Measurements from ENCODE around the gene SLIT3.
A peak's percentile ranks its signal among the peaks of the same experiment; 100 is the strongest.

The SLIT3 gene

GRCh38 chr5:168979135-168979534, 321.8 kb downstream of the SLIT3 start:
- no peak for TF ChIP-seq CTCF (conservative IDR thresholded peaks at IDR 0.05; ENCODE audit: control insufficient read depth, insufficient read depth, low read depth, low read length)
- no peak overlapping the region for H3K4me3 ChIP-seq (ENCODE audit: control insufficient read depth, low read depth, low read length)
- DNase-seq (ENCODE audit: low read depth) = no peak

DNA sequence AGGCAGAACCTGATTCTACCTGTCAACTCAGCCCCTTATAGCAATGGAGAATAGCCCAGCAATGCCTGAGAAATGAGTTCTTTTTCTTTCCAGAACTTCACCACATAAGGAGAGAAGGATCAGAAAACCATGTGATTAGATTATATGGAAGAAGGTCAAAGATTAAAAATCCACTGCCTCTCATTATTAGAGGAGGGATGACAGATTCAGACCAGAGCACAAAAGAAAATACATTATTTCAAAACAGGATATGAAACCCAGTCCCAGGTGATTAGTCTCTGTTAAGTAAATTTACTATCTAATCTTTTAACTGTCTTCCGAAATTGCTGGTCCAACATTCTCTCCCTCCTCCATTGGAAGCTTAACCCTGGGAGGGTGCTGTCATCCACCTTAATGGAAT, 322.4 kb downstream of the SLIT3 start:
- no peak for TF ChIP-seq CTCF (conservative IDR thresholded peaks at IDR 0.05; ENCODE audit: control insufficient read depth, insufficient read depth, low read depth, low read length)
- no peak for DNase-seq (ENCODE audit: low read depth)
- no peak overlapping the region for H3K4me3 ChIP-seq (ENCODE audit: control insufficient read depth, low read depth, low read length)

- peak; percentile 84 for DNase-seq (ENCODE audit: low read depth)
- TF ChIP-seq CTCF (conservative IDR thresholded peaks at IDR 0.05; ENCODE audit: control insufficient read depth, insufficient read depth, low read depth, low read length) = no peak
- no peak overlapping the region for H3K4me3 ChIP-seq (ENCODE audit: control insufficient read depth, low read depth, low read length)
These were observed 322.9 kb downstream of the SLIT3 start for GRCh38 chr5:168978015-168978414.

DNA sequence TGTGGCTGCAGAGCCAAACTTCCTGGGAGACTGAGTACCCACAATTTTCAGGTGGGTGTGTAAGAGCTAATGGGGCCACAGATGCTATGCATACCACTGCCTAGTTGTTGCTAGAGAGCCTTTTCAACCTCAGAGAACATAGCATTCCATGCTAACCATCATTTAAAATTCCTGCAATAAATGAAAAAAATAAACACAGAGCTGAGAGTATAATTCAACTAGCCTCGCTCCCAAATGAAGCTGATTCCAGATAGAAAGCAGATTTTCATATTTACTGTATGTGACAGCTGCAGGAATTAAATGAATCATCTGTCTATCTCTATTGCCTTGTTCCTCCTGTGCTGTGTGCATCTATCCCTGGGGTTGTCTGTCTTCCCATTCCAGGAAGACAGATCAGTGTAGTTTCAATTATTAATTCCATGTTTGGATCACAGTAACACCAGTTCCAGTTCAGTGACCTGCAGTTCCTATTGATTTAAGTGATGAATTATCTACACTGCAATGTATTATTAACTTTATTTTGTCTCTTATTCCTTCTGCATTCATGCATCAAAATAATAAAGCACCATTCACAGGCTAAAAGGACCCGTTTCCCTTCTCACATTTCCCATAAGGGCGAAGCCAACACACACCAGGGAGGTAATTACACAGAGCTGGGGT, 324.5 kb downstream of the SLIT3 start:
- peak; percentile 7 for DNase-seq (ENCODE audit: low read depth)
- no peak for TF ChIP-seq CTCF (conservative IDR thresholded peaks at IDR 0.05; ENCODE audit: control insufficient read depth, insufficient read depth, low read depth, low read length)
- no peak overlapping the region for H3K4me3 ChIP-seq (ENCODE audit: control insufficient read depth, low read depth, low read length)

DNA sequence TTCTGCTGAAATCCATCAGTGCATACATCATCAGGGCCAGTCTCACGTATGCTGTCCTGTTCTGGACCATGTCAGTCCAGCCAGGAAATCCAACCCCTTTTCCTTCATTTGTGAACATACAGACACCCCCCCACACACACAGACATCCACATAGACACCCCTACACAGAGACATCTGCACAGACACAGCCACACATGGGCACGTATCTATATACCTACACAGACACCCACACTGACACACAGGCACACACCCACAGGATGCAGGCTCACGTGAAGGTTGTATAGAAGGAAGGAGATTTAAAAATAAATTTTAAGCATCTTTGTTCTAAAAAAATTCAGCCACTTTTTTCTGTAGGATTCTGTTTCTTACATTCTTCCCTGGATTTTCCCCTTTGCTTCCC, 325.6 kb downstream of the SLIT3 start:
- TF ChIP-seq CTCF (conservative IDR thresholded peaks at IDR 0.05; ENCODE audit: control insufficient read depth, insufficient read depth, low read depth, low read length) = no peak
- H3K4me3 ChIP-seq (ENCODE audit: control insufficient read depth, low read depth, low read length) = no peak overlapping the region
- no peak for DNase-seq (ENCODE audit: low read depth)

DNA sequence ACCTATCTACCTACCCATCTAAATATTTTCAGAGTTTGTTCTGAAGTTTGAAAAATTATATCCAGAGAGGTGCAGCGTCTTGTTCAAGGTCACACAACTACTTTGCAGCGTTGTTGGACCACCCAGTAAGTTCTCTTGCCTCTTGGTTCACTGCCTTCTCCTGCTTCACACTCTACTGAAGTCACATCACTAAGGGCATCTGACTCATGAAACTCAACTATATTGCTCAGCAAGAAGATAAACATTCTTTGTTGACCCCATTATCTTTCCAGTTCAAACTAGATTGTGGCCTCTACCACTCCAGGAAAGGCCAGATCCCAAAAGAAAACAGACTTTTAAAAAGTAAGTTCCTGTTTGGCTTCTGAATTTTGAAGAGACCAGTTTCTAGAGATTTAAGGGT, 326.9 kb downstream of the SLIT3 start:
- no peak for TF ChIP-seq CTCF (conservative IDR thresholded peaks at IDR 0.05; ENCODE audit: control insufficient read depth, insufficient read depth, low read depth, low read length)
- DNase-seq (ENCODE audit: low read depth) = peak; percentile 11
- no peak overlapping the region for H3K4me3 ChIP-seq (ENCODE audit: control insufficient read depth, low read depth, low read length)

DNA sequence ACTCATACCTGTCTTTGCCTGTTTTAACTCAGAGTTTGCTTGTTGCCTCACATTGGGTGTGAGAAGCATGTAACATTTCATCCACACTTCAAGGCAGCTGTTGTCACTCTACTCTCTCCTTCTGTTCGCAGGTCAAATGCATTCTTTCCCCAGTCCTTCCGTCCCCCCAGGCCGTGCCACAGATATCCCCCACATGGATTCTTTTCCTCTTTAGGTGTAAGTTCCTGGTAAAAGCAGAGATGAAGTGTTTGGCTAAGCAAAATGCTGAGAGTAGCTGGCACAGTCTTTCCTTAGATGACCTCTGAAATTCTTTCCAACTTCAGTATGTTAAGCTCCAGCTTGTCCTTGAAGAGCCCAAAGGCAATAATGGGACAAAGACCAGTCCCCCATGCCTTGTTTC, 328.2 kb downstream of the SLIT3 start:
- no peak for DNase-seq (ENCODE audit: low read depth)
- TF ChIP-seq CTCF (conservative IDR thresholded peaks at IDR 0.05; ENCODE audit: control insufficient read depth, insufficient read depth, low read depth, low read length) = no peak
- no peak overlapping the region for H3K4me3 ChIP-seq (ENCODE audit: control insufficient read depth, low read depth, low read length)
